GM19099 (cell line): ENCODE results near the gene RAB17.

Source experiments
- POLR2A ChIP-seq: IDR thresholded peaks from 3 replicates; pipeline ENCODE4 v1.6.1; 2011; ENCODE audit warnings: low read depth; ENCODE audit not compliant: insufficient read length; ENCODE audit errors: extremely low read depth

The RAB17 gene

GRCh38 chr2:237590272-237591140 lies at the start of gene RAB17:
Gene RAB17, minus strand, starts transcription at chr2:237590734. Its CDS starts 4,580 bp downstream, at chr2:237586154.
- no peak for TF ChIP-seq POLR2A

GRCh38 chr2:237639836-237640220 lies 49.3 kb upstream of the RAB17 start:
- no peak for TF ChIP-seq POLR2A

GRCh38 chr2:237639052-237639835 lies 48.7 kb upstream of the RAB17 start:
- TF ChIP-seq POLR2A, result no peak

- TF ChIP-seq POLR2A, result no peak
These were observed 47.6 kb upstream of the RAB17 start for GRCh38 chr2:237638176-237638575.

- no peak for TF ChIP-seq POLR2A
These were observed 47.0 kb upstream of the RAB17 start for GRCh38 chr2:237637429-237638135.

- TF ChIP-seq POLR2A, result no peak
These were observed 46.0 kb upstream of the RAB17 start for GRCh38 chr2:237636578-237636977.

DNA sequence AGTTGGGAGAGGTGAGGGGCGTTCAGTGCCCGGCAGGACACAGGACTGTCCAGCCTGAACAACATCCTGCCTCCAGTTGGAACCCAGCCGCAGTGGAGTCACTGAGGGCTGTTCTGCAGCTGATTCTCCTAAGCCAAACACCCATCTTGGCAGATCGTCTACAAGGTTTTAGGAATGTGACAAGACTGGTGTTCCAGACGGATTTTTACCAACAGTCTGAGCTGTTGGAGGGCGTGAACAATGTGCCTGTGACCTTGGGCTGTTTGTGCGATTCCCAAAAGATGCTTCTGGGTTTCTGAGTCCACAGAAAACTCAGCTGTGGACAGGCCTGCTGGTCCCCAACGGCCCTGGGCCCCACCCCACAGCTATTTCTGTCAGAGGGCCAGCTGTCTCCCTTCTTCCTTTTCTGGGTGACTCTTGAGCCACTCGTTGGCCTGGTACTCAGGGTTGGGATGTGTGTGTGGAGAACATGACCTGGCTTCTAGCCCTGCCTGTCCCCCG lies 42.6 kb upstream of the RAB17 start:
- no peak for TF ChIP-seq POLR2A

GRCh38 chr2:237631801-237632585 lies 41.5 kb upstream of the RAB17 start:
- no peak for TF ChIP-seq POLR2A

DNA sequence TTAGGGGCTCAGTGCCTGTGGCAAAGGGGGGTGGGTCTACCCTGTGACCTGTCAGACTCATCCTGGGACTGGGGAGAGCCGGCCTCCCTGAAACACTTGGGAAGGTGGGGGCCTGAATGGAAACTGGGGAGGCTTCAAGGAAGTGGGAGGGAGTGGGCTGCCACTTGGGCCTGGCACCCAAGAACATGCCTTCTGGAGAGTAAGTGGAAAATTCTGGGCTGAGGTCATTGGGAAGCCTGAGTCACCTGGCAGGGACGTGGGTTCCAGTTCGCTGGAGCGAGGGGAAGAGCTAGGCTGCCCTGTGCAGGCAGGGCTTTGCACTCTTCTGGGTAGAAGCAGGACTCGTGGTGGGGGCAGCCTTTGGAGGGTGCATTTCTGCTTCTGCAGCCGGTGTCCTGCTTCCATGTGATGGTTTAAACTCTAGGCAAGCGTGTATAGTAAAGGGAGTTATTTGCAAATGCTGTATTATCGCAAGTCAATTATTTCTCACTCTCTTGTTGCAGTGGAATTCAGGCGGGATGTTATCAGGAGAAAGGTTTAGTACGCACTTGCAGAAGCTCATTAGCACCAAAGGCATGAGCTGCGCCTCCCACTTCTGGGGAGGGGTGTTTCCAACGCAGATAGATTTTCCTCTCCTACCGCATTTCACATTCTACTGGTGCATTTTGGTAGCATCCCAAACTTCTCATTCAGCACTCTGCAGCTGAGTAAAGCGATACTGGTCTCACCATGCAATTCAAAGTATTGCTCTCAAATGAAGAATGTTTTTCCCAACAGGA lies 40.7 kb upstream of the RAB17 start:
- no peak for TF ChIP-seq POLR2A

DNA sequence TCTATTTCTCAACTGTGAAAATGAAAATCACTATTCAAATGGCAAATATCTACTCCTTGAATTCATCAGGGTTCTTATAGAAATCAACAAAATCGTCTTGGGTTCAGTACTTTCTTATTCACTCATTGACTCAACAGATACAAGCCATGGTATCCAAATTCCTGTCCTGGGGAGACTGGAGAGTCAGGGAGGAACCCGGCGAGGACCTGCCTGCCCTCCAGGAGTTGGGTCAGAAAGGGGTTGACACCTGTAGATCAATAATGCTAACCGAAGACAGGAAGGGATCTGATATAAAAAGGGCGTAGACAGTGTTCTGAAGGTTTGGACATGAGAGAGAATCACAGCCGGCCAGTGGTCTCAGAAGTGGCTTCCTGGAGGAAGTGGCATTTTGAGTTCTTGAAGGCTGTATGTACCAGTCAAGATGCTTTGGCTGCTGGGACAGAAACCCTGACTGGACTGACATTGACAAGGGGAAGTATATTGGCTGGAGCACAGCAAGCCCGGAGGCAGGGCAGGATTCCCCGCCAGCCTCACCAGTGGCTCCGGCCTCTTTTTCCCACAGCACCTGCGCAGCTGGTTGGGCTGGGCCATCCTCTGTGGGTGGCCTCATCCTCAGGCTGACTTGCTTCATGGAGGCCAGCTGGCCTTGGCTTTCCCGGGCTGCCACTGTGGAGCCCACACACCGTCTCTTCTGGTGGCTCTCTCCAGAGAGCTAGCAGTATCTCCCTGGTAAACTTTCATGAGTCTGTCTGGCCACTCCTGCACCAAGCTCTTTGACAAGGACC lies 39.9 kb upstream of the RAB17 start:
- no peak for TF ChIP-seq POLR2A

DNA sequence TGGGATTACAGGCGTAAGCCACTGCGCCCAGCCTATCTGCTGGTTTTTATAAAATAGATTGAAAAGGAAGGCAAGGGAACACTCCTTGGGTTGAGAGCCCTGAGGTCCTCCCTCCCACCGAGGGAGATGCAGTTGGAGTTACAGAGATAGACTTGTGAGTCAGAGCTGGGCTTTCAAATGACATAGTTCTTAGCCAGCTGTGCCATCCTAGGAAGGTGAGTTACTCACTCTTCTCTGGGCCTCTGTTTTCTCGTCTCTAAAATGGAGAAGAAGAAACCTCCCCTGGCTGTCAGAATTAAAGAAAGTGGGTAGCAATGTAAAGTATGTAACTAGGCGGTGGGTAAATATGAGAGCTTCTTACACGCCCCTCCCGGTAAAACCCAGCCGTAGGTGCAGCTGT lies 39.2 kb upstream of the RAB17 start:
- no peak for TF ChIP-seq POLR2A

- no peak for TF ChIP-seq POLR2A
These were observed 38.6 kb upstream of the RAB17 start for GRCh38 chr2:237629188-237629534.
